Measurements from ENCODE around the gene PRKAB2. TPM values are rescaled to one million over a fixed set of nuclear protein-coding genes. Genes with fewer than 3 reads are reported as not detected.
"Not testable (repeated sequence)": the region's sequence is repeated elsewhere in the genome, so short reads cannot be mapped to it uniquely, and the experiment has no call there.

PRKAB2 gene
- total and polyA plus RNA-seq, 4 donors, result 13.6 to 24.8 (median 14.3) TPM

DNA sequence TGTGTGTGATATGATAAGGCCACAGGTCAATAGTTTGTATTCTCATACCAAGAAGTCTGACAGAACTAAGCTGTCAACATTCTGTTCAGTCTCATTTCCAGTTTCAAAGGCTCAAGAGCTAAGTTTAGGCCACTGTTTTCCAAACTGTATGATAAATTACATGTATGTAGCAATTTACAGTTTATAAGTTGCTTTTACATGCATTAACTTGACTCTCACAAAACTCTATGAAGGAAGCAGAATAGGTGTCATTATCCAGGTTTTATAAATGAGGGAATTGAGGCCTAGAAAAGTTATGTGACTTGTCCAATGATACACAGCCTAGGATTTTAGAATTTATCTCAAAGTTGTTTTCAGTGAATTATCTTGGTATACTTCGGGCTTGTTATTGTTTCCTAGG lies 29.5 kb upstream of the PRKAB2 start:
- Histone ChIP-seq H3K4me3 (ENCODE audit: low read depth in 1 of 3, low read length in 3 of 3) (no peak overlapping the region), H3K27ac (ENCODE audit: low read depth in 1 of 2, low read length in 2 of 2) (no peak overlapping the region), H3K9ac (ENCODE audit: low read depth in 1 of 2, low read length in 2 of 2) (no peak overlapping the region), H3K4me1 (ENCODE audit: control insufficient read depth in 4 of 4, insufficient read depth in 4 of 4, low read length in 3 of 4) (no peaks in the 10 kb centered on the region), H3K27me3 (ENCODE audit: control insufficient read depth in 4 of 4, insufficient read depth in 4 of 4, low read length in 3 of 4) (no peaks in the 10 kb centered on the region), H3K9me3 (ENCODE audit: control insufficient read depth in 4 of 4, low read length in 3 of 4) (no peaks in the 10 kb centered on the region), H3K36me3 (ENCODE audit: control insufficient read depth in 4 of 4, insufficient read depth in 3 of 4, low read depth in 1 of 4, low read length in 3 of 4) (peaks cover 1 to 48% (median 33%) of the 10 kb centered on the region in 4 donors)
- no peak for TF ChIP-seq NR2F2 (IDR thresholded peaks at IDR 0.05)
- TF ChIP-seq HNF4A (conservative IDR thresholded peaks at IDR 0.05), result no peak
- 99% methylated on average over 1 of the region's 1 CpG for WGBS
- no peak for DNase-seq (ENCODE audit: low spot score)

- Histone ChIP-seq H3K9ac (ENCODE audit: low read depth in 1 of 2, low read length in 2 of 2) (no peak overlapping the region), H3K36me3 (ENCODE audit: control insufficient read depth in 4 of 4, insufficient read depth in 3 of 4, low read depth in 1 of 4, low read length in 3 of 4) (peaks cover 1 to 52% (median 35%) of the 10 kb centered on the region in 4 donors), H3K9me3 (ENCODE audit: control insufficient read depth in 4 of 4, low read length in 3 of 4) (no peaks in the 10 kb centered on the region), H3K4me1 (ENCODE audit: control insufficient read depth in 4 of 4, insufficient read depth in 4 of 4, low read length in 3 of 4) (no peaks in the 10 kb centered on the region), H3K27me3 (ENCODE audit: control insufficient read depth in 4 of 4, insufficient read depth in 4 of 4, low read length in 3 of 4) (no peaks in the 10 kb centered on the region), H3K27ac (ENCODE audit: low read depth in 1 of 2, low read length in 2 of 2) (no peak overlapping the region), H3K4me3 (ENCODE audit: low read depth in 1 of 3, low read length in 3 of 3) (no peak overlapping the region)
- 77% methylated on average over 4 of the region's 4 CpGs for WGBS
- DNase-seq (ENCODE audit: low spot score), result no peak
- TF ChIP-seq NR2F2 (IDR thresholded peaks at IDR 0.05) (no peak), JUND (IDR thresholded peaks at IDR 0.05) (no peak), YY1 (IDR thresholded peaks at IDR 0.05) (no peak), EGR1 (IDR thresholded peaks at IDR 0.05; ENCODE audit: low read depth in 2 of 2) (no peak), HNF4G (IDR thresholded peaks at IDR 0.05) (no peak), RXRA (IDR thresholded peaks at IDR 0.05) (no peak), GABPA (IDR thresholded peaks at IDR 0.05 in 1 of 2, conservative IDR thresholded peaks at IDR 0.05 in 1 of 2) (no peak), FOXA1 (IDR thresholded peaks at IDR 0.05) (no peak), CTCF (IDR thresholded peaks at IDR 0.05; ENCODE audit: low read depth, low read length, missing input control) (no peak), SP1 (IDR thresholded peaks at IDR 0.05) (no peak), TAF1 (conservative IDR thresholded peaks at IDR 0.05) (no peak), FOXA2 (IDR thresholded peaks at IDR 0.05) (no peak)
- TF ChIP-seq, protein P1, sequence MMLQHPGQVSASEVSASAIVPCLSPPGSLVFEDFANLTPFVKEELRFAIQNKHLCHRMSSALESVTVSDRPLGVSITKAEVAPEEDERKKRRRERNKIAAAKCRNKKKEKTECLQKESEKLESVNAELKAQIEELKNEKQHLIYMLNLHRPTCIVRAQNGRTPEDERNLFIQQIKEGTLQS (IDR thresholded peaks at IDR 0.05), result no peak
These were observed 29.0 kb upstream of the PRKAB2 start for GRCh38 chr1:147201276-147201675.

GRCh38 chr1:147197324-147197723 lies 25.1 kb upstream of the PRKAB2 start:
- not testable (repeated sequence) for H3K27me3 ChIP-seq (ENCODE audit: control insufficient read depth in 4 of 4, insufficient read depth in 4 of 4, low read length in 3 of 4); H3K9me3 ChIP-seq (ENCODE audit: control insufficient read depth in 4 of 4, low read length in 3 of 4); H3K4me3 ChIP-seq (ENCODE audit: low read depth in 1 of 3, low read length in 3 of 3)

GRCh38 chr1:147189514-147189913 lies 17.2 kb upstream of the PRKAB2 start:
- peaks cover 4 to 29% (median 13%) of the 10 kb centered on the region in 4 donors for H3K36me3 ChIP-seq (ENCODE audit: control insufficient read depth in 4 of 4, insufficient read depth in 3 of 4, low read depth in 1 of 4, low read length in 3 of 4)
- no peak for DNase-seq (ENCODE audit: low spot score)
- H3K9me3 ChIP-seq (ENCODE audit: control insufficient read depth in 4 of 4, low read length in 3 of 4), result no peaks in the 10 kb centered on the region
- WGBS, result 92% methylated on average over 2 of the region's 2 CpGs
- no peak overlapping the region for H3K27ac ChIP-seq (ENCODE audit: low read depth in 1 of 2, low read length in 2 of 2)
- H3K4me1 ChIP-seq (ENCODE audit: control insufficient read depth in 4 of 4, insufficient read depth in 4 of 4, low read length in 3 of 4), result no peaks in the 10 kb centered on the region
- H3K27me3 ChIP-seq (ENCODE audit: control insufficient read depth in 4 of 4, insufficient read depth in 4 of 4, low read length in 3 of 4), result no peaks in the 10 kb centered on the region
- no peak overlapping the region for H3K9ac ChIP-seq (ENCODE audit: low read depth in 1 of 2, low read length in 2 of 2)
- H3K4me3 ChIP-seq (ENCODE audit: low read depth in 1 of 3, low read length in 3 of 3), result no peak overlapping the region
- TF ChIP-seq TAF1 (conservative IDR thresholded peaks at IDR 0.05), result no peak
- no peak for TF ChIP-seq FOXA1 (IDR thresholded peaks at IDR 0.05)
- TF ChIP-seq SP1 (IDR thresholded peaks at IDR 0.05), result no peak
- TF ChIP-seq YY1 (IDR thresholded peaks at IDR 0.05), result no peak
- no peak for TF ChIP-seq JUND (IDR thresholded peaks at IDR 0.05)
- TF ChIP-seq EGR1 (IDR thresholded peaks at IDR 0.05; ENCODE audit: low read depth in 2 of 2), result no peak
- no peak for TF ChIP-seq RXRA (IDR thresholded peaks at IDR 0.05)
- TF ChIP-seq GABPA (IDR thresholded peaks at IDR 0.05 in 1 of 2, conservative IDR thresholded peaks at IDR 0.05 in 1 of 2), result no peak
- TF ChIP-seq NR2F2 (IDR thresholded peaks at IDR 0.05), result no peak
- TF ChIP-seq, protein P2, sequence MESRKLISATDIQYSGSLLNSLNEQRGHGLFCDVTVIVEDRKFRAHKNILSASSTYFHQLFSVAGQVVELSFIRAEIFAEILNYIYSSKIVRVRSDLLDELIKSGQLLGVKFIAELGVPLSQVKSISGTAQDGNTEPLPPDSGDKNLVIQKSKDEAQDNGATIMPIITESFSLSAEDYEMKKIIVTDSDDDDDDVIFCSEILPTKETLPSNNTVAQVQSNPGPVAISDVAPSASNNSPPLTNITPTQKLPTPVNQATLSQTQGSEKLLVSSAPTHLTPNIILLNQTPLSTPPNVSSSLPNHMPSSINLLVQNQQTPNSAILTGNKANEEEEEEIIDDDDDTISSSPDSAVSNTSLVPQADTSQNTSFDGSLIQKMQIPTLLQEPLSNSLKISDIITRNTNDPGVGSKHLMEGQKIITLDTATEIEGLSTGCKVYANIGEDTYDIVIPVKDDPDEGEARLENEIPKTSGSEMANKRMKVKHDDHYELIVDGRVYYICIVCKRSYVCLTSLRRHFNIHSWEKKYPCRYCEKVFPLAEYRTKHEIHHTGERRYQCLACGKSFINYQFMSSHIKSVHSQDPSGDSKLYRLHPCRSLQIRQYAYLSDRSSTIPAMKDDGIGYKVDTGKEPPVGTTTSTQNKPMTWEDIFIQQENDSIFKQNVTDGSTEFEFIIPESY (IDR thresholded peaks at IDR 0.05), result no peak
- TF ChIP-seq, protein P3, sequence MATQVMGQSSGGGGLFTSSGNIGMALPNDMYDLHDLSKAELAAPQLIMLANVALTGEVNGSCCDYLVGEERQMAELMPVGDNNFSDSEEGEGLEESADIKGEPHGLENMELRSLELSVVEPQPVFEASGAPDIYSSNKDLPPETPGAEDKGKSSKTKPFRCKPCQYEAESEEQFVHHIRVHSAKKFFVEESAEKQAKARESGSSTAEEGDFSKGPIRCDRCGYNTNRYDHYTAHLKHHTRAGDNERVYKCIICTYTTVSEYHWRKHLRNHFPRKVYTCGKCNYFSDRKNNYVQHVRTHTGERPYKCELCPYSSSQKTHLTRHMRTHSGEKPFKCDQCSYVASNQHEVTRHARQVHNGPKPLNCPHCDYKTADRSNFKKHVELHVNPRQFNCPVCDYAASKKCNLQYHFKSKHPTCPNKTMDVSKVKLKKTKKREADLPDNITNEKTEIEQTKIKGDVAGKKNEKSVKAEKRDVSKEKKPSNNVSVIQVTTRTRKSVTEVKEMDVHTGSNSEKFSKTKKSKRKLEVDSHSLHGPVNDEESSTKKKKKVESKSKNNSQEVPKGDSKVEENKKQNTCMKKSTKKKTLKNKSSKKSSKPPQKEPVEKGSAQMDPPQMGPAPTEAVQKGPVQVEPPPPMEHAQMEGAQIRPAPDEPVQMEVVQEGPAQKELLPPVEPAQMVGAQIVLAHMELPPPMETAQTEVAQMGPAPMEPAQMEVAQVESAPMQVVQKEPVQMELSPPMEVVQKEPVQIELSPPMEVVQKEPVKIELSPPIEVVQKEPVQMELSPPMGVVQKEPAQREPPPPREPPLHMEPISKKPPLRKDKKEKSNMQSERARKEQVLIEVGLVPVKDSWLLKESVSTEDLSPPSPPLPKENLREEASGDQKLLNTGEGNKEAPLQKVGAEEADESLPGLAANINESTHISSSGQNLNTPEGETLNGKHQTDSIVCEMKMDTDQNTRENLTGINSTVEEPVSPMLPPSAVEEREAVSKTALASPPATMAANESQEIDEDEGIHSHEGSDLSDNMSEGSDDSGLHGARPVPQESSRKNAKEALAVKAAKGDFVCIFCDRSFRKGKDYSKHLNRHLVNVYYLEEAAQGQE (IDR thresholded peaks at IDR 0.05), result no peak
- TF ChIP-seq, protein P1 (IDR thresholded peaks at IDR 0.05), result no peak

More at GRCh38 chr1:147197324-147197723, 25.1 kb upstream of the PRKAB2 start:
- peaks cover 0 to 36% (median 21%) of the 10 kb centered on the region in 4 donors for H3K36me3 ChIP-seq (ENCODE audit: control insufficient read depth in 4 of 4, insufficient read depth in 3 of 4, low read depth in 1 of 4, low read length in 3 of 4)
- not testable (repeated sequence) for H3K27ac ChIP-seq (ENCODE audit: low read depth in 1 of 2, low read length in 2 of 2); DNase-seq (ENCODE audit: low spot score); H3K9ac ChIP-seq (ENCODE audit: low read depth in 1 of 2, low read length in 2 of 2); H3K4me1 ChIP-seq (ENCODE audit: control insufficient read depth in 4 of 4, insufficient read depth in 4 of 4, low read length in 3 of 4)
- 76% methylated on average over 3 of the region's 3 CpGs for WGBS
